GM18861 (cell line): ENCODE results near the gene BAIAP3.
A peak's percentile ranks its signal among the peaks of the same experiment; 100 is the strongest.

Experiments used
- ATAC-seq: cut with Tn5 transposase; IDR thresholded peaks from one replicate; pipeline ENCODE4 v1.9.1; 2021; ENCODE audit not compliant: unreplicated experiment

Gene BAIAP3

GRCh38 chr16:1332618-1333148, 762 bp upstream of the BAIAP3 start:
- ATAC-seq, result no peak

- no peak for ATAC-seq
These were observed 632 bp downstream of the BAIAP3 start for GRCh38 chr16:1333854-1334700.

- ATAC-seq, result no peak
These were observed 1.3 kb downstream of the BAIAP3 start for GRCh38 chr16:1334739-1335138.

- ATAC-seq, result no peak
These were observed 1.9 kb downstream of the BAIAP3 start for GRCh38 chr16:1335211-1335971.

- no peak for ATAC-seq
These were observed 2.6 kb downstream of the BAIAP3 start for GRCh38 chr16:1335996-1336395.

- no peak for ATAC-seq
These were observed 3.2 kb downstream of the BAIAP3 start for GRCh38 chr16:1336619-1337018.

- no peak for ATAC-seq
These were observed 4.0 kb downstream of the BAIAP3 start for GRCh38 chr16:1337486-1337885.

- ATAC-seq, result no peak
These were observed 4.8 kb downstream of the BAIAP3 start for GRCh38 chr16:1338119-1338730.

GRCh38 chr16:1338855-1339675, 5.6 kb downstream of the BAIAP3 start:
- ATAC-seq, result no peak

- ATAC-seq, result no peak
These were observed 7.5 kb downstream of the BAIAP3 start for GRCh38 chr16:1340730-1341494.

- ATAC-seq, result no peak
These were observed 8.3 kb downstream of the BAIAP3 start for GRCh38 chr16:1341495-1342420.

- ATAC-seq, result peak; percentile 49
These were observed 9.3 kb downstream of the BAIAP3 start for GRCh38 chr16:1342526-1343427.

GRCh38 chr16:1343428-1344242, 10.2 kb downstream of the BAIAP3 start:
- no peak for ATAC-seq

- no peak for ATAC-seq
These were observed 11.1 kb downstream of the BAIAP3 start for GRCh38 chr16:1344499-1344898.

- ATAC-seq, result no peak
These were observed 11.6 kb downstream of the BAIAP3 start for GRCh38 chr16:1345087-1345486.

GRCh38 chr16:1345651-1346421, 12.4 kb downstream of the BAIAP3 start:
- ATAC-seq, result no peak
